SU-DHL-6 (cell line): ENCODE results near the gene RNASE13.

Experiments
- H2AFZ ChIP-seq: fragments of 200-600 bp; sonication (generic); 2 replicates; pipeline ENCODE4 v1.6.1; 2014; ENCODE audit warnings: low read depth, mild to moderate bottlenecking, moderate library complexity, mixed read lengths, antibody characterized with exemption, low read length; ENCODE audit not compliant: severe bottlenecking
- H3F3A ChIP-seq: fragments of 200-600 bp; shearing (Covaris generic); 2 replicates; pipeline ENCODE4 v1.6.0; 2016; ENCODE audit warnings: antibody characterized with exemption, mild to moderate bottlenecking; ENCODE audit not compliant: insufficient read depth
- H3K27ac ChIP-seq: fragments of 200-600 bp; sonication (generic); 2 replicates; pipeline ENCODE4 v1.5.1; 2016; ENCODE audit warnings: low read depth, mild to moderate bottlenecking, low read length, moderate library complexity, mixed read lengths
- H3K27me3 ChIP-seq: fragments of 200-600 bp; sonication (generic), shearing (Covaris generic); 2 replicates; pipeline ENCODE4 v1.6.0; 2014; ENCODE audit warnings: mild to moderate bottlenecking, low read length
- H3K36me3 ChIP-seq: fragments of 200-600 bp; sonication (generic); 2 replicates; pipeline ENCODE4 v1.6.1; 2014; ENCODE audit warnings: mild to moderate bottlenecking, low read length, mixed read lengths
- H3K4me2 ChIP-seq: fragments of 300-600, 200-600 bp; shearing (Covaris generic), sonication (generic); 2 replicates; pipeline ENCODE4 v1.6.0; 2014; ENCODE audit warnings: low read length, low read depth, mild to moderate bottlenecking; ENCODE audit not compliant: poor library complexity, severe bottlenecking
- H3K4me3 ChIP-seq: fragments of 200-600 bp; sonication (generic); 2 replicates; pipeline ENCODE4 v1.5.1; 2014; ENCODE audit warnings: antibody characterized with exemption, low read length, mild to moderate bottlenecking, mixed read lengths; ENCODE audit not compliant: insufficient read depth, poor library complexity, severe bottlenecking
- H3K79me2 ChIP-seq: fragments of 200-600 bp; sonication (generic); 2 replicates; pipeline ENCODE4 v1.6.1; 2014; ENCODE audit warnings: mild to moderate bottlenecking, low read length, moderate library complexity; ENCODE audit not compliant: insufficient read depth
- H3K9ac ChIP-seq: fragments of 200-600 bp; sonication (generic); 2 replicates; pipeline ENCODE4 v1.7.0; 2014; ENCODE audit warnings: mild to moderate bottlenecking, low read length
- H3K9me2 ChIP-seq: fragments of 200-600 bp; sonication (generic); replicated peaks from 2 replicates; pipeline ENCODE4 v1.6.1; 2014; ENCODE audit warnings: low read length; ENCODE audit not compliant: insufficient read depth
- H3K9me3 ChIP-seq: fragments of 200-600 bp; sonication (generic); 2 replicates; pipeline ENCODE4 v1.6.1; 2014; ENCODE audit warnings: low read length, mixed read lengths; ENCODE audit not compliant: insufficient read depth
- H4K20me1 ChIP-seq: fragments of 200-600 bp; sonication (generic); 2 replicates; pipeline ENCODE4 v1.6.1; 2014; ENCODE audit warnings: low read depth, mild to moderate bottlenecking, antibody characterized with exemption, low read length, moderate library complexity, mixed read lengths
- EZH2phosphoT487 ChIP-seq: fragments of 200-600 bp; sonication (generic), shearing (Covaris generic); conservative IDR thresholded peaks from 2 replicates; pipeline ENCODE4 v1.6.1; 2018; ENCODE audit warnings: mild to moderate bottlenecking, antibody characterized with exemption, low read length, moderate library complexity, mixed read lengths
- TF ChIP-seq, protein P1 (sequence below): fragments of 200-600 bp; sonication (generic); IDR thresholded peaks from one replicate; pipeline ENCODE4 v1.5.1; 2017; ENCODE audit warnings: antibody characterized with exemption, mild to moderate bottlenecking, low read length, moderate library complexity; ENCODE audit not compliant: insufficient read depth, poor library complexity, severe bottlenecking

Gene RNASE13

GRCh38 chr14:21072781-21073339, 38.3 kb upstream of the RNASE13 start:
- no peak overlapping the region for H3K4me2 ChIP-seq
- no peaks in the 10 kb centered on the region for H3K27me3 ChIP-seq
- no peaks in the 10 kb centered on the region for H3F3A ChIP-seq
- no peaks in the 10 kb centered on the region for H3K9me3 ChIP-seq
- H3K9me2 ChIP-seq, result no peaks in the 10 kb centered on the region
- no peaks in the 10 kb centered on the region for H4K20me1 ChIP-seq
- H3K9ac ChIP-seq, result no peak overlapping the region
- no peak overlapping the region for H3K4me3 ChIP-seq
- no peak overlapping the region for H2AFZ ChIP-seq
- TF ChIP-seq, protein P1, sequence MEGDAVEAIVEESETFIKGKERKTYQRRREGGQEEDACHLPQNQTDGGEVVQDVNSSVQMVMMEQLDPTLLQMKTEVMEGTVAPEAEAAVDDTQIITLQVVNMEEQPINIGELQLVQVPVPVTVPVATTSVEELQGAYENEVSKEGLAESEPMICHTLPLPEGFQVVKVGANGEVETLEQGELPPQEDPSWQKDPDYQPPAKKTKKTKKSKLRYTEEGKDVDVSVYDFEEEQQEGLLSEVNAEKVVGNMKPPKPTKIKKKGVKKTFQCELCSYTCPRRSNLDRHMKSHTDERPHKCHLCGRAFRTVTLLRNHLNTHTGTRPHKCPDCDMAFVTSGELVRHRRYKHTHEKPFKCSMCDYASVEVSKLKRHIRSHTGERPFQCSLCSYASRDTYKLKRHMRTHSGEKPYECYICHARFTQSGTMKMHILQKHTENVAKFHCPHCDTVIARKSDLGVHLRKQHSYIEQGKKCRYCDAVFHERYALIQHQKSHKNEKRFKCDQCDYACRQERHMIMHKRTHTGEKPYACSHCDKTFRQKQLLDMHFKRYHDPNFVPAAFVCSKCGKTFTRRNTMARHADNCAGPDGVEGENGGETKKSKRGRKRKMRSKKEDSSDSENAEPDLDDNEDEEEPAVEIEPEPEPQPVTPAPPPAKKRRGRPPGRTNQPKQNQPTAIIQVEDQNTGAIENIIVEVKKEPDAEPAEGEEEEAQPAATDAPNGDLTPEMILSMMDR, result no peak
- TF ChIP-seq EZH2phosphoT487, result no peak
- no peak overlapping the region for H3K27ac ChIP-seq
- H3K36me3 ChIP-seq, result no peaks in the 10 kb centered on the region
- H3K79me2 ChIP-seq, result no peaks in the 10 kb centered on the region

GRCh38 chr14:21072031-21072473, 37.4 kb upstream of the RNASE13 start:
- Histone ChIP-seq H3K9me2 (no peaks in the 10 kb centered on the region), H3F3A (no peaks in the 10 kb centered on the region), H3K4me2 (peak overlapping the region; percentile 61), H3K27me3 (no peaks in the 10 kb centered on the region), H3K79me2 (no peaks in the 10 kb centered on the region), H4K20me1 (no peaks in the 10 kb centered on the region), H2AFZ (no peak overlapping the region), H3K9ac (peak overlapping the region; percentile 33; the same call in 1 of the 2 replicates), H3K4me3 (no peak overlapping the region), H3K36me3 (no peaks in the 10 kb centered on the region), H3K9me3 (no peaks in the 10 kb centered on the region), H3K27ac (no peak overlapping the region)
- TF ChIP-seq, protein P1, result no peak
- 0 out of 2 replicates have a peak, but pooled peaks have one; percentile 22 for TF ChIP-seq EZH2phosphoT487

DNA sequence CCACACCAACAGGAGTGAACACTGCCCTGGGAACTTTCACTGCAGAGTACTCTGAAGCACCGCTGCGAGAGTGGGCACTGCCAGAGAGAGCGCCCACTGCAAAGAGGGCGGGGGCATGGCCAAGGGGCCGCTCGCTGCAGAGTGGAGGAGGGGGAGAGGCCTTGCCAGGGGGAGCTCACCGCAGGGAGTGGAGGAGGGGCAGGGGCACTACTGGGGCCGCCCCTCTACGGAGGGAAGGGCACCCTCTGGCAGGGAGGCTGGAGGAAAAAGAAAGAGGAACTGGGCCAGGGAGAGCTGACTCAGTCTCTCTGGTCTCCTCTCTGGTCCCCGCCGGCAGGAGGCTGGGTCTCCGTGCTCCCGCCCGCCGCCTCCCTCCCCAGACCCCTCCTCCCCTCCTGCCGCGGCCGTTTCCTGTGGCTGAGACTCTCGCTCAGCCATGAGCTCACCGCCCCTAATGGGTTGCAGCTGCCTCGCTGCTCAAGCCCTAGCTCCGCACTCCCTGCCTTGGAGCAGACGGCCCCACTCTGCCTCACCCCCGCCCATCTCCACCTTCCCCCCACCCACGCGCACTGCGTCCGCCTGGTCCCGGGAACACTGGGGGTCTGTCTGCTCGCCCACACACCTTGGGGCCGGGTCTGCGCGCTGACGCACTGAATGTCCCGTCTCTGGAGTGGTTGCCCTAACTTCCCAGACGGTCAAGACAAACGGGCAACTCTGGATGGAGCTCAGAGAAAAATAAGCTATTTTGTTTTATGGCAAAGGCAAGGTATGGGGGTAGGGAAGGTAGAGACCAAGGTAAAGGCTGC, 36.8 kb upstream of the RNASE13 start:
- no peak for TF ChIP-seq EZH2phosphoT487
- TF ChIP-seq, protein P1, result no peak
- no peaks in the 10 kb centered on the region for H4K20me1 ChIP-seq
- H3F3A ChIP-seq, result no peaks in the 10 kb centered on the region
- H3K9ac ChIP-seq, result peak overlapping the region; percentile 33; the same call in 1 of the 2 replicates
- H3K4me2 ChIP-seq, result peak overlapping the region; percentile 61
- no peak overlapping the region for H2AFZ ChIP-seq
- peak overlapping the region; percentile 20 for H3K4me3 ChIP-seq
- H3K9me3 ChIP-seq, result no peaks in the 10 kb centered on the region
- H3K36me3 ChIP-seq, result no peaks in the 10 kb centered on the region
- H3K27ac ChIP-seq, result no peak overlapping the region
- no peaks in the 10 kb centered on the region for H3K27me3 ChIP-seq
- no peaks in the 10 kb centered on the region for H3K79me2 ChIP-seq
- no peaks in the 10 kb centered on the region for H3K9me2 ChIP-seq
